Measurements from ENCODE around the gene HLA-DOB.

Gene HLA-DOB

GRCh38 chr6:32843331-32843978, 26.7 kb upstream of the HLA-DOB start:
- no peak for DNase-seq

GRCh38 chr6:32842690-32843089, 25.9 kb upstream of the HLA-DOB start:
- no peak for DNase-seq

GRCh38 chr6:32842021-32842650, 25.3 kb upstream of the HLA-DOB start:
- DNase-seq = no peak

- no peak for DNase-seq
These were observed 23.9 kb upstream of the HLA-DOB start for GRCh38 chr6:32840604-32841246.

- DNase-seq = no peak
These were observed 22.6 kb upstream of the HLA-DOB start for GRCh38 chr6:32839356-32839755.

- DNase-seq = peak; percentile 99
These were observed 21.5 kb upstream of the HLA-DOB start, which contains the start of gene TAP2 for GRCh38 chr6:32838114-32838958. Gene TAP2, minus strand, starts transcription at chr6:32838739. Its CDS starts 506 bp downstream, at chr6:32838233.

- DNase-seq = no peak
These were observed 20.9 kb upstream of the HLA-DOB start for GRCh38 chr6:32837651-32838113.

GRCh38 chr6:32836873-32837272, 20.1 kb upstream of the HLA-DOB start:
- no peak for DNase-seq

- DNase-seq = no peak
These were observed 18.5 kb upstream of the HLA-DOB start for GRCh38 chr6:32835167-32835893.

- no peak for DNase-seq
These were observed 16.9 kb upstream of the HLA-DOB start for GRCh38 chr6:32833664-32834063.

GRCh38 chr6:32832535-32832934, 15.7 kb upstream of the HLA-DOB start:
- DNase-seq = no peak

- no peak for DNase-seq
These were observed 14.1 kb upstream of the HLA-DOB start for GRCh38 chr6:32830936-32831335.

GRCh38 chr6:32830017-32830416, 13.2 kb upstream of the HLA-DOB start:
- DNase-seq = no peak

- DNase-seq = no peak
These were observed 12.7 kb upstream of the HLA-DOB start for GRCh38 chr6:32829495-32829894.

- no peak for DNase-seq
These were observed 10.2 kb upstream of the HLA-DOB start for GRCh38 chr6:32827025-32827424.

- DNase-seq = no peak
These were observed 9.2 kb upstream of the HLA-DOB start for GRCh38 chr6:32825966-32826365.

GRCh38 chr6:32819729-32820128, 2.9 kb upstream of the HLA-DOB start:
- no peak for DNase-seq

GRCh38 chr6:32818867-32819266, 2.1 kb upstream of the HLA-DOB start:
- no peak for DNase-seq

GRCh38 chr6:32815996-32816395, 806 bp downstream of the HLA-DOB start:
- DNase-seq = no peak

- DNase-seq = no peak
These were observed 1.7 kb downstream of the HLA-DOB start for GRCh38 chr6:32815115-32815514.

GRCh38 chr6:32814145-32814544, 2.7 kb downstream of the HLA-DOB start:
- DNase-seq = no peak

GRCh38 chr6:32809171-32809570, 7.6 kb downstream of the HLA-DOB start:
- no peak for DNase-seq
